Parathyroid adenoma (tissue), 2 donors: ENCODE data around the gene MBTD1.

Experiments
- H2AFZ ChIP-seq: fragments of 300-600 bp; sonication (generic); one replicate; pipeline ENCODE4 v1.7.0; 2017; ENCODE audit warnings: antibody characterized with exemption, mild to moderate bottlenecking
- H3K27ac ChIP-seq: fragments of 300-600 bp; sonication (generic); one replicate; pipeline ENCODE4 v1.7.0; 2017
- H3K27me3 ChIP-seq: fragments of 300-600 bp; sonication (generic); one replicate; pipeline ENCODE4 v1.7.0; 2017; ENCODE audit warnings: low read length; ENCODE audit not compliant: control insufficient read depth, insufficient read depth
- H3K36me3 ChIP-seq: fragments of 300-600 bp; sonication (generic); one replicate; pipeline ENCODE4 v1.7.0; 2017; ENCODE audit warnings: low read length; ENCODE audit not compliant: control insufficient read depth, insufficient read depth
- H3K4me1 ChIP-seq: fragments of 300-600 bp; sonication (generic); one replicate; pipeline ENCODE4 v1.7.0; 2017; ENCODE audit warnings: control low read depth
- H3K4me2 ChIP-seq: fragments of 300-600 bp; sonication (generic); one replicate; pipeline ENCODE4 v1.7.0; 2017; ENCODE audit warnings: low read length
- H3K4me3 ChIP-seq: fragments of 300-600 bp; sonication (generic); one replicate; pipeline ENCODE4 v1.7.0; 2017; ENCODE audit warnings: low read depth, low read length
- H3K79me2 ChIP-seq: fragments of 300-600 bp; sonication (generic); one replicate; pipeline ENCODE4 v1.7.0; 2017; ENCODE audit warnings: control low read depth
- H3K9ac ChIP-seq: fragments of 300-600 bp; sonication (generic); one replicate; pipeline ENCODE4 v1.7.0; 2017; ENCODE audit warnings: mild to moderate bottlenecking
- H3K9me3 ChIP-seq: fragments of 300-600 bp; sonication (generic); one replicate; pipeline ENCODE4 v1.7.0; 2017; ENCODE audit warnings: low read length; ENCODE audit not compliant: control insufficient read depth
- CTCF ChIP-seq: fragments of 300-600 bp; sonication (generic); IDR thresholded peaks from one replicate; pipeline ENCODE4 v1.7.0; 2017; ENCODE audit warnings: antibody characterized with exemption, mild to moderate bottlenecking
- donor health status: primary hyperparathyroidism.

Gene MBTD1

DNA sequence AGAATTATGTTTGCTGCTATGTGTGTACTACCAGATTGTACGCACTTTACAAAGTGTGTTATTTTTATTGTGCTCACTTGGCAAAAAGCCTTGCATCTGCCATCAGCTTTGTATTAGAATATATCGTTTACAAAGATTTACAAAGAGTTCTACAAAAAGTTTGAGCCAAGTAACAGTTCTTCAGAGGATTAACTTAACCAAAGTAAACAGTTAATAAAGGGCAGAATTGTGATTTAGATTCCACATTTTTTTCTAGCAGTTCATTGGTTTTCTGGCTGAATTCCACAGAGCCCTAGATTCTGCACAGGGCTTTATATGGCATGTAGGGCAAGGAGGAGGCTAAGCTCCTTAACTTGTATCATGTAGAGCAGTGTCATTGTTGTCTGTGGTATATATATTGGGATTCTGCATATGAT is 29.9 kb upstream of the MBTD1 start:
- Histone ChIP-seq H3K79me2 (peaks cover 2% of the 10 kb centered on the region), H3K27me3 (no peaks in the 10 kb centered on the region), H3K27ac (no peak overlapping the region), H3K36me3 (no peaks in the 10 kb centered on the region), H3K9ac (no peak overlapping the region), H3K4me3 (no peak overlapping the region), H2AFZ (no peak overlapping the region), H3K9me3 (no peaks in the 10 kb centered on the region), H3K4me1 (no peaks in the 10 kb centered on the region), H3K4me2 (no peak overlapping the region)
- no peak for TF ChIP-seq CTCF

GRCh38 chr17:51287412-51287811 is 27.6 kb upstream of the MBTD1 start:
- no peaks in the 10 kb centered on the region for H3K36me3 ChIP-seq
- no peak overlapping the region for H2AFZ ChIP-seq
- H3K4me3 ChIP-seq = no peak overlapping the region
- no peak for TF ChIP-seq CTCF
- no peaks in the 10 kb centered on the region for H3K9me3 ChIP-seq
- no peak overlapping the region for H3K27ac ChIP-seq
- H3K4me1 ChIP-seq = no peaks in the 10 kb centered on the region
- H3K9ac ChIP-seq = no peak overlapping the region
- H3K27me3 ChIP-seq = no peaks in the 10 kb centered on the region
- H3K79me2 ChIP-seq = peaks cover 2% of the 10 kb centered on the region
- H3K4me2 ChIP-seq = no peak overlapping the region

GRCh38 chr17:51279183-51279582 is 19.3 kb upstream of the MBTD1 start:
- no peaks in the 10 kb centered on the region for H3K36me3 ChIP-seq

DNA sequence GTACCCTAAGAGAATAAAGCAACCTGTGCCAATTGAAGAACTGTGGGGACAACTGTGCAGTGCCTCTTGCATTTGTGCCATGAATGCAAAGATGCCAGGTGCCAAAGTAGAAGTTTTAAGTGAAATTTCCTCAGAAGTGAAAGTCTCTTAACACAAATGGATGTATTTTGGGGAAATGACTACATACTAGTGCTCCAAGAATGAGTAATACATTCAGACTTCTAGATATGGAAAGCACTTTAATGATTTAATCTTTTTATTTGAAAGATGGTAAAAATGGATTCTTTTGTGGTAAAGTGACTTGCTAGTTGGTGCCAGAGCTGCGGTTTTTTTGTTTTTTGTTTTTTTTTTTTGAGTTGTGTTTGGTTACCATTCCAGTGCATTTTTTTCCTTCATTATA is 15.5 kb upstream of the MBTD1 start:
- TF ChIP-seq CTCF = no peak
- no peaks in the 10 kb centered on the region for H3K27me3 ChIP-seq
- no peak overlapping the region for H3K9ac ChIP-seq
- no peak overlapping the region for H3K4me2 ChIP-seq
- H3K79me2 ChIP-seq = peaks cover 4% of the 10 kb centered on the region
- H3K27ac ChIP-seq = no peak overlapping the region
- no peak overlapping the region for H2AFZ ChIP-seq
- no peaks in the 10 kb centered on the region for H3K4me1 ChIP-seq
- no peak overlapping the region for H3K4me3 ChIP-seq
- no peaks in the 10 kb centered on the region for H3K9me3 ChIP-seq
- H3K36me3 ChIP-seq = no peaks in the 10 kb centered on the region

More at GRCh38 chr17:51279183-51279582, 19.3 kb upstream of the MBTD1 start:
- H3K4me2 ChIP-seq = no peak overlapping the region
- H3K79me2 ChIP-seq = no peaks in the 10 kb centered on the region
- no peaks in the 10 kb centered on the region for H3K9me3 ChIP-seq
- H3K4me3 ChIP-seq = no peak overlapping the region
- H3K27me3 ChIP-seq = no peaks in the 10 kb centered on the region
- TF ChIP-seq CTCF = no peak
- H3K27ac ChIP-seq = no peak overlapping the region
- no peak overlapping the region for H3K9ac ChIP-seq
- no peak overlapping the region for H2AFZ ChIP-seq
- H3K4me1 ChIP-seq = no peaks in the 10 kb centered on the region

DNA sequence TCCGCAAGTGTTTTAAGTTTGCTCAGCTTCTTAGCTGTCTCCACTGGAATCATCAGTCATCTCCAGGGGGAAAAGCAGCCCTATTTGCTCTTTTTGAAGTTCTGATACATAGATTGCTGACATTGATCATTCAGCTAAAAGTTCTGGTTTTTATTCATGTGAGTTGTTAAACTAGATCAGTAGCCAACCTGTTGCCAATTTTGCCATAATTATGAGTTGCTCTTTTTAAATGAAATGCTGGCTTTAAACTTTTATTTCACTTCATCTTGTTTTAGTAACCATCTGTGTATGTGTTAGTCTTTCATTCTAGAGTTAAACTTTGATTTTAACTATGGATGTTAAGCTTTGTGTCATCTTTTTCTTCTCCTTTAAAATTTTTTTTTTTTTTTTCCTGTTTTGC is 13.0 kb upstream of the MBTD1 start:
- H3K9me3 ChIP-seq = no peaks in the 10 kb centered on the region
- H3K36me3 ChIP-seq = no peaks in the 10 kb centered on the region
- H3K79me2 ChIP-seq = peaks cover 11% of the 10 kb centered on the region
- H2AFZ ChIP-seq = no peak overlapping the region
- H3K4me2 ChIP-seq = no peak overlapping the region
- no peak for TF ChIP-seq CTCF
- H3K4me3 ChIP-seq = no peak overlapping the region
- no peaks in the 10 kb centered on the region for H3K27me3 ChIP-seq
- H3K27ac ChIP-seq = no peak overlapping the region
- no peaks in the 10 kb centered on the region for H3K4me1 ChIP-seq
- H3K9ac ChIP-seq = no peak overlapping the region
